ENCODE results near the gene FBXL16.

Gene FBXL16

GRCh38 chr16:716200-716568, 10.6 kb upstream of the FBXL16 start:
- no peaks in the 10 kb centered on the region for H3K27me3 ChIP-seq (ENCODE audit: insufficient read depth, low read length, poor library complexity, severe bottlenecking)
- H3K4me2 ChIP-seq (ENCODE audit: low read depth, low read length, poor library complexity, severe bottlenecking), result no peak overlapping the region
- no peaks in the 10 kb centered on the region for H3K79me2 ChIP-seq (ENCODE audit: insufficient read depth, low read length)
- no peaks in the 10 kb centered on the region for H3F3A ChIP-seq (ENCODE audit: low read depth)
- TF ChIP-seq CTCF (conservative IDR thresholded peaks at IDR 0.05; ENCODE audit: low read length) (no peak), EZH2phosphoT487 (IDR thresholded peaks at IDR 0.05; ENCODE audit: borderline replicate concordance) (no peak)
- H3K36me3 ChIP-seq (ENCODE audit: insufficient read depth, low read length), result no peaks in the 10 kb centered on the region
- no peak overlapping the region for H3K9ac ChIP-seq (ENCODE audit: low read depth, low read length, poor library complexity, severe bottlenecking)
- peaks cover 7% of the 10 kb centered on the region for H3K4me1 ChIP-seq (ENCODE audit: insufficient read depth, low read length, poor library complexity, severe bottlenecking)
- no peaks in the 10 kb centered on the region for H3K9me3 ChIP-seq (ENCODE audit: insufficient read depth, low read depth, low read length)
- H3K9me2 ChIP-seq (replicated peaks; ENCODE audit: low read depth, low read length), result no peaks in the 10 kb centered on the region
- H3K4me3 ChIP-seq (ENCODE audit: low read length, poor library complexity, severe bottlenecking), result no peak overlapping the region
- no peak overlapping the region for H2AFZ ChIP-seq (ENCODE audit: low read length)
- H4K20me1 ChIP-seq (ENCODE audit: insufficient read depth, low read length, poor library complexity, severe bottlenecking), result no peaks in the 10 kb centered on the region

GRCh38 chr16:715477-716199, 10.0 kb upstream of the FBXL16 start:
- Histone ChIP-seq H3K9me3 (ENCODE audit: insufficient read depth, low read depth, low read length) (no peaks in the 10 kb centered on the region), H2AFZ (ENCODE audit: low read length) (no peak overlapping the region), H3K4me2 (ENCODE audit: low read depth, low read length, poor library complexity, severe bottlenecking) (peak overlapping the region; percentile 44), H3K9ac (ENCODE audit: low read depth, low read length, poor library complexity, severe bottlenecking) (no peak overlapping the region), H3K79me2 (ENCODE audit: insufficient read depth, low read length) (no peaks in the 10 kb centered on the region), H3F3A (ENCODE audit: low read depth) (no peaks in the 10 kb centered on the region), H3K36me3 (ENCODE audit: insufficient read depth, low read length) (no peaks in the 10 kb centered on the region), H3K4me3 (ENCODE audit: low read length, poor library complexity, severe bottlenecking) (peak overlapping the region; percentile 60), H3K4me1 (ENCODE audit: insufficient read depth, low read length, poor library complexity, severe bottlenecking) (peaks cover 7% of the 10 kb centered on the region), H3K27me3 (ENCODE audit: insufficient read depth, low read length, poor library complexity, severe bottlenecking) (no peaks in the 10 kb centered on the region), H3K9me2 (replicated peaks; ENCODE audit: low read depth, low read length) (no peaks in the 10 kb centered on the region), H4K20me1 (ENCODE audit: insufficient read depth, low read length, poor library complexity, severe bottlenecking) (no peaks in the 10 kb centered on the region)
- no peak for TF ChIP-seq EZH2phosphoT487 (IDR thresholded peaks at IDR 0.05; ENCODE audit: borderline replicate concordance)
- no peak for TF ChIP-seq CTCF (conservative IDR thresholded peaks at IDR 0.05; ENCODE audit: low read length)

GRCh38 chr16:714558-715476, 9.2 kb upstream of the FBXL16 start, which contains the start of gene METRN:
METRN (plus strand) TSS chr16:715118; CDS start chr16:715290, 172 bp downstream.
- no peaks in the 10 kb centered on the region for H4K20me1 ChIP-seq (ENCODE audit: insufficient read depth, low read length, poor library complexity, severe bottlenecking)
- H3K9me2 ChIP-seq (replicated peaks; ENCODE audit: low read depth, low read length), result no peaks in the 10 kb centered on the region
- no peaks in the 10 kb centered on the region for H3F3A ChIP-seq (ENCODE audit: low read depth)
- H3K4me3 ChIP-seq (ENCODE audit: low read length, poor library complexity, severe bottlenecking), result peak within 1 kb of the TSS; percentile 60
- TF ChIP-seq CTCF (conservative IDR thresholded peaks at IDR 0.05; ENCODE audit: low read length), result no peak
- TF ChIP-seq EZH2phosphoT487 (IDR thresholded peaks at IDR 0.05; ENCODE audit: borderline replicate concordance), result no peak
- no peaks in the 10 kb centered on the region for H3K27me3 ChIP-seq (ENCODE audit: insufficient read depth, low read length, poor library complexity, severe bottlenecking)
- peaks cover 7% of the 10 kb centered on the region for H3K4me1 ChIP-seq (ENCODE audit: insufficient read depth, low read length, poor library complexity, severe bottlenecking)
- H3K9ac ChIP-seq (ENCODE audit: low read depth, low read length, poor library complexity, severe bottlenecking), result no peak within 1 kb of the TSS
- H3K36me3 ChIP-seq (ENCODE audit: insufficient read depth, low read length), result no peaks in the 10 kb centered on the region
- H3K9me3 ChIP-seq (ENCODE audit: insufficient read depth, low read depth, low read length), result no peaks in the 10 kb centered on the region
- peak within 1 kb of the TSS; percentile 44 for H3K4me2 ChIP-seq (ENCODE audit: low read depth, low read length, poor library complexity, severe bottlenecking)
- H3K79me2 ChIP-seq (ENCODE audit: insufficient read depth, low read length), result no peaks in the 10 kb centered on the region
- H2AFZ ChIP-seq (ENCODE audit: low read length), result no peak within 1 kb of the TSS

Data from Loucy (cell line).